H1 (cell line): Measurements from ENCODE around the gene LAMC1. TPM values are rescaled to one million over a fixed set of nuclear protein-coding genes. Genes with fewer than 3 reads are reported as not detected.

Experiments
- CBX5 ChIP-seq: fragments of 300-800, 300-1000 bp; sonication (generic); IDR thresholded peaks from 2 replicates; pipeline ENCODE4 v1.7.1; 2016; ENCODE audit warnings: antibody characterized with exemption, low read length, low read depth
- polyA plus RNA-seq, 7 experiments: library from polyadenylated mRNA; depleted of rRNA in 3 of 7; stranded (reverse) in 5 of 7; unstranded in 2 of 7; fragments of >200 nt in 5 of 7; fragments of 200-250 nt in 2 of 7; gene quantifications; 1 replicate in 5 of 7; 2 replicates in 1 of 7; 4 replicates in 1 of 7; pipeline versions ENCODE4 v1.2.1 to v1.2.3, GENCODE V29; 2011 to 2013; ENCODE audit warnings: missing spikeins in 2 of 7, mixed read lengths in 2 of 7
- total RNA-seq: library from RNA; stranded (reverse); fragmentation: NEBNext Ultra II Directional; extraction: Animal tissue kit (Norgen Biotek cat#: 25700); gene quantifications from 2 replicates; pipeline ENCODE4 v1.2.1, GENCODE V29; 2021

The LAMC1 gene
- total and polyA plus RNA-seq, 2 of the 8 experiments (the other 6 are each of a cell fraction or from before 2014, with no cell fraction given), result 47.6 to 90.3 TPM

GRCh38 chr1:183089025-183089639, 65.9 kb downstream of the LAMC1 start (continued):
- no peak for TF ChIP-seq CBX5
- TF ChIP-seq, all 59 proteins: peak for 0
